ENCODE measurements around the gene ATP8A2.

Gene ATP8A2

DNA sequence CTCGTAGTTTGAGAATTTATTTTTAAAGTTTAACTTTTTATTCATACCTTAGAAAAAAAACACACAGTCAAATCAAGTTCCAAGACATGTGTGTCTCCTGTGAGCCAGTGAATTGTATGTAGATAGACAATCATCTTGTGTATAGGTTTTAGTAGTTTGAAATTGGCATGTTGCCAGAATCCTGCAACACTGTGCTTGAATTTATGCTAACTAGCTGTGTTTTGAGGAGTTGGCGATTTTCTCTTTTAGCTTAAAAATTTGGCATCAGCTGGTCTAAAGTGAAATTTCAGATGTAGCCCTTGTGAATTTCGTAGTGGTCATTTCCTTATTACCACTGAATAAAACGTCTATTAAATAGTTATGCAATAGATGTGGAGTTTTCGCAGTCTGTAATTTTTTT lies 213.2 kb downstream of the ATP8A2 start:
- TF ChIP-seq, protein P1, sequence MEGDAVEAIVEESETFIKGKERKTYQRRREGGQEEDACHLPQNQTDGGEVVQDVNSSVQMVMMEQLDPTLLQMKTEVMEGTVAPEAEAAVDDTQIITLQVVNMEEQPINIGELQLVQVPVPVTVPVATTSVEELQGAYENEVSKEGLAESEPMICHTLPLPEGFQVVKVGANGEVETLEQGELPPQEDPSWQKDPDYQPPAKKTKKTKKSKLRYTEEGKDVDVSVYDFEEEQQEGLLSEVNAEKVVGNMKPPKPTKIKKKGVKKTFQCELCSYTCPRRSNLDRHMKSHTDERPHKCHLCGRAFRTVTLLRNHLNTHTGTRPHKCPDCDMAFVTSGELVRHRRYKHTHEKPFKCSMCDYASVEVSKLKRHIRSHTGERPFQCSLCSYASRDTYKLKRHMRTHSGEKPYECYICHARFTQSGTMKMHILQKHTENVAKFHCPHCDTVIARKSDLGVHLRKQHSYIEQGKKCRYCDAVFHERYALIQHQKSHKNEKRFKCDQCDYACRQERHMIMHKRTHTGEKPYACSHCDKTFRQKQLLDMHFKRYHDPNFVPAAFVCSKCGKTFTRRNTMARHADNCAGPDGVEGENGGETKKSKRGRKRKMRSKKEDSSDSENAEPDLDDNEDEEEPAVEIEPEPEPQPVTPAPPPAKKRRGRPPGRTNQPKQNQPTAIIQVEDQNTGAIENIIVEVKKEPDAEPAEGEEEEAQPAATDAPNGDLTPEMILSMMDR (IDR thresholded peaks at IDR 0.05; ENCODE audit: poor library complexity, severe bottlenecking) = no peak
- H3K36me3 ChIP-seq (ENCODE audit: low read depth) = no peaks in the 10 kb centered on the region
- no peaks in the 10 kb centered on the region for H3K9me3 ChIP-seq (ENCODE audit: severe bottlenecking)
- no peaks in the 10 kb centered on the region for H3K27me3 ChIP-seq (ENCODE audit: insufficient read depth, poor library complexity, severe bottlenecking)
- DNase-seq (ENCODE audit: low spot score) = no peak
- ATAC-seq (ENCODE audit: low read depth) = no peak
- no peak overlapping the region for H3K4me3 ChIP-seq (ENCODE audit: severe bottlenecking)
- H3K4me1 ChIP-seq (ENCODE audit: insufficient read depth, poor library complexity, severe bottlenecking) = no peaks in the 10 kb centered on the region
- no peak overlapping the region for H3K27ac ChIP-seq (ENCODE audit: poor library complexity, severe bottlenecking)

- no peak overlapping the region for H3K27ac ChIP-seq (ENCODE audit: poor library complexity, severe bottlenecking)
- no peaks in the 10 kb centered on the region for H3K9me3 ChIP-seq (ENCODE audit: severe bottlenecking)
- no peaks in the 10 kb centered on the region for H3K36me3 ChIP-seq (ENCODE audit: low read depth)
- H3K4me1 ChIP-seq (ENCODE audit: insufficient read depth, poor library complexity, severe bottlenecking) = no peaks in the 10 kb centered on the region
- ATAC-seq (ENCODE audit: low read depth) = no peak
- no peak for DNase-seq (ENCODE audit: low spot score)
- no peaks in the 10 kb centered on the region for H3K27me3 ChIP-seq (ENCODE audit: insufficient read depth, poor library complexity, severe bottlenecking)
- TF ChIP-seq, protein P1 (IDR thresholded peaks at IDR 0.05; ENCODE audit: poor library complexity, severe bottlenecking) = no peak
- no peak overlapping the region for H3K4me3 ChIP-seq (ENCODE audit: severe bottlenecking)
These were observed 215.7 kb downstream of the ATP8A2 start for GRCh38 chr13:25587326-25587980.

GRCh38 chr13:25588336-25589060 lies 216.7 kb downstream of the ATP8A2 start:
- Histone ChIP-seq H3K9me3 (ENCODE audit: severe bottlenecking) (no peaks in the 10 kb centered on the region), H3K27me3 (ENCODE audit: insufficient read depth, poor library complexity, severe bottlenecking) (no peaks in the 10 kb centered on the region), H3K4me3 (ENCODE audit: severe bottlenecking) (no peak overlapping the region), H3K4me1 (ENCODE audit: insufficient read depth, poor library complexity, severe bottlenecking) (no peaks in the 10 kb centered on the region), H3K27ac (ENCODE audit: poor library complexity, severe bottlenecking) (no peak overlapping the region), H3K36me3 (ENCODE audit: low read depth) (no peaks in the 10 kb centered on the region)
- ATAC-seq (ENCODE audit: low read depth) = no peak
- DNase-seq (ENCODE audit: low spot score) = no peak
- TF ChIP-seq, protein P1 (IDR thresholded peaks at IDR 0.05; ENCODE audit: poor library complexity, severe bottlenecking) = no peak

DNA sequence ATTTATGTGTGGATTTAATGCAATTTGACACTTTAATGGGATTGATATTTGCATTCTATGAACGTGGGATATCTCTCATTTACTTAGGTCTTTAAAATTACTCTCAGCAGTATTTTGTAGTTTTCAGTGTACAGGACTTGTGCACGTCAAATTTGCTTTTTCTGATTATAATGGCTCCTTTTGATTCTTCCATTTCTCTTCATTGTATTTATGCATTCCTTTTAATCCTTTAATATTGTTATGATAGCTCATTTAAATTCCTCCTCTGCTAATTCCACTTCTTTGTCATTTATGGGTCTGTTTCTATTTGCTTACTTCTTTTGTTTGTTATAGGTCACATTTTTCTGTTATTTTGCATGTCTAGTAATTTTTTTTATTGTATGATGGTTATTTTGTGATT lies 226.6 kb downstream of the ATP8A2 start:
- DNase-seq (ENCODE audit: low spot score) (no peak), ATAC-seq (ENCODE audit: low read depth) (no peak)
- Histone ChIP-seq H3K27ac (ENCODE audit: poor library complexity, severe bottlenecking) (no peak overlapping the region), H3K4me1 (ENCODE audit: insufficient read depth, poor library complexity, severe bottlenecking) (no peaks in the 10 kb centered on the region), H3K27me3 (ENCODE audit: insufficient read depth, poor library complexity, severe bottlenecking) (no peaks in the 10 kb centered on the region), H3K4me3 (ENCODE audit: severe bottlenecking) (no peak overlapping the region), H3K36me3 (ENCODE audit: low read depth) (no peaks in the 10 kb centered on the region), H3K9me3 (ENCODE audit: severe bottlenecking) (no peaks in the 10 kb centered on the region)
- TF ChIP-seq, protein P1 (IDR thresholded peaks at IDR 0.05; ENCODE audit: poor library complexity, severe bottlenecking) = no peak

DNA sequence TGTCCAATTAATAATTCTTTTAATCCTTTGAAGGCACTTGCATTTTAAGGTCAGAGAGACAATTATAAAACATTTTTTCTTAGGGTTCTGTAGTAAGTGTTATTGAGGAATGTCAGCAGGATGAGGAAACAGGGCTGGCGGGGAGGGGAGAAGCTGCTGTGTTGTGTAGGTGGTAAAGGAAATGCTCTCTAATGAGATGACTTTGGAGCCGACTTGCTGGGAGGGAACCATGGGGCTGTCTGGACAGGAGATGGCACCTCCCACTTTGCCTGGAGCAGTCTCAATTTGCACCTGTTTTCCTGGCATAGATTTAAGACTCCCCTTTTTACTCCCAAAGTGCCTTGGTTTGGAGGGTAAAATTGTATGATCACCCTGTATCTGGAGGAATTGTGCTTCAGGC lies 230.4 kb downstream of the ATP8A2 start:
- TF ChIP-seq, protein P1 (IDR thresholded peaks at IDR 0.05; ENCODE audit: poor library complexity, severe bottlenecking) = no peak
- no peak overlapping the region for H3K27ac ChIP-seq (ENCODE audit: poor library complexity, severe bottlenecking)
- no peaks in the 10 kb centered on the region for H3K4me1 ChIP-seq (ENCODE audit: insufficient read depth, poor library complexity, severe bottlenecking)
- ATAC-seq (ENCODE audit: low read depth) = no peak
- DNase-seq (ENCODE audit: low spot score) = no peak
- H3K9me3 ChIP-seq (ENCODE audit: severe bottlenecking) = no peaks in the 10 kb centered on the region
- H3K4me3 ChIP-seq (ENCODE audit: severe bottlenecking) = no peak overlapping the region
- no peaks in the 10 kb centered on the region for H3K27me3 ChIP-seq (ENCODE audit: insufficient read depth, poor library complexity, severe bottlenecking)
- H3K36me3 ChIP-seq (ENCODE audit: low read depth) = no peaks in the 10 kb centered on the region

All from RWPE2 (cell line).